ENCODE measurements around the gene WDTC1.

GRCh38 chr1:27336756-27337155 is 102.3 kb downstream of the WDTC1 start:
- TF ChIP-seq, protein P1, sequence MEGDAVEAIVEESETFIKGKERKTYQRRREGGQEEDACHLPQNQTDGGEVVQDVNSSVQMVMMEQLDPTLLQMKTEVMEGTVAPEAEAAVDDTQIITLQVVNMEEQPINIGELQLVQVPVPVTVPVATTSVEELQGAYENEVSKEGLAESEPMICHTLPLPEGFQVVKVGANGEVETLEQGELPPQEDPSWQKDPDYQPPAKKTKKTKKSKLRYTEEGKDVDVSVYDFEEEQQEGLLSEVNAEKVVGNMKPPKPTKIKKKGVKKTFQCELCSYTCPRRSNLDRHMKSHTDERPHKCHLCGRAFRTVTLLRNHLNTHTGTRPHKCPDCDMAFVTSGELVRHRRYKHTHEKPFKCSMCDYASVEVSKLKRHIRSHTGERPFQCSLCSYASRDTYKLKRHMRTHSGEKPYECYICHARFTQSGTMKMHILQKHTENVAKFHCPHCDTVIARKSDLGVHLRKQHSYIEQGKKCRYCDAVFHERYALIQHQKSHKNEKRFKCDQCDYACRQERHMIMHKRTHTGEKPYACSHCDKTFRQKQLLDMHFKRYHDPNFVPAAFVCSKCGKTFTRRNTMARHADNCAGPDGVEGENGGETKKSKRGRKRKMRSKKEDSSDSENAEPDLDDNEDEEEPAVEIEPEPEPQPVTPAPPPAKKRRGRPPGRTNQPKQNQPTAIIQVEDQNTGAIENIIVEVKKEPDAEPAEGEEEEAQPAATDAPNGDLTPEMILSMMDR (IDR thresholded peaks at IDR 0.05): no peak
- no peak for TF ChIP-seq POLR2A (IDR thresholded peaks at IDR 0.05)

All from ovary (tissue), 3 donors.